ENCODE measurements around the gene CCR3.

DNA sequence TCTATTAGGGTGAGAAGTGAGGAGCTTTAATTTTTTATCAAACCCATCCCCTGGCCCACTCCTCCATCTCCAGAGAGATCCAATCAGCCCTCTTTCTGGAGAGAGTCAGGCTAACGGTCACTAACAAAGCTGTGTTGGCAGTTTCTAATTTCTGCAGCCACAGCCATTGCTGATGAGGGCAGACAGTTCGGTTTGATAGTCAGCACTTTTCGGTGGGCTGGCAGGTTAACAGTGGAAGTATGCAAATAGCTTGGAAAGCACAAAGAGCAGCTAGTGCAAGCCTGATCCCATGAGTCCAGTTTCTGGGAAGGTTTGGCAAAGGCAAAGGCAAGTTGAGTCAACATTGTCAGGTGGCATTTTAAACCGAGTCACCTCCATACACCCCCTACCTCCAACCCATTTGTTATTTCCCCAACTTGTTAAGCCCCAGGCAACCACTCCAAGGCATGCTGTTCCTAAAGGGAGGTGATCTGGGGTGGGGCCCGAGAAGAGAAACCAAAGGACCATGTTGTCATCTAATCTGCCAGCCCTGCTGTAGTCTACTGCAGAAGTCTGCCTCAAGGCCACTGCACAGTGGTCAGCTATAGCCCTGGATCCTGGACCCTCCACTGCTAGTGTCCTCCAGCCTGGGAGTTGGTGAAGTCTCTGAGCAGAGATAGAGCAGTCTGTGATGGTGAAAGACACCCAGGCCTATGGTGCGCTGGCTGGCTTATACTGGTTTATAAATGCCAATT lies 35.8 kb upstream of the CCR3 start:
- no peak for TF ChIP-seq EZH2 (IDR thresholded peaks at IDR 0.05; ENCODE audit: borderline replicate concordance, low read depth, low read length, severe bottlenecking)
- no peak for TF ChIP-seq CTCF (IDR thresholded peaks at IDR 0.05; ENCODE audit: borderline replicate concordance, extremely low read depth, low read length, poor library complexity, severe bottlenecking)

Data from DND-41 (cell line).